Liver (tissue), 9 donors: ENCODE results near the gene BEX1. TPM values are rescaled to one million over a fixed set of nuclear protein-coding genes. Genes with fewer than 3 reads are reported as not detected.

Experiments used
- DNase-seq: peaks from one replicate; pipeline ENCODE4 v3.0.0-alpha.2; 2017; ENCODE audit warnings: low spot score
- H3K27ac ChIP-seq, 2 donors: one replicate each; pipeline ENCODE4 v1.7.0; 2013; ENCODE audit warnings: inconsistent platforms in 2 of 2, low read length in 2 of 2, control low read depth in 1 of 2, low read depth in 1 of 2, mild to moderate bottlenecking in 1 of 2
- H3K27me3 ChIP-seq, 4 donors: one replicate each; pipeline versions ENCODE4 v1.6.1 to v1.7.0; 2013; ENCODE audit warnings: low read length in 3 of 4, inconsistent platforms in 1 of 4, mild to moderate bottlenecking in 1 of 4, moderate library complexity in 1 of 4; ENCODE audit not compliant: control insufficient read depth in 4 of 4, insufficient read depth in 4 of 4
- H3K36me3 ChIP-seq, 4 donors: one replicate each; pipeline versions ENCODE4 v1.6.1 to v1.7.0; 2013; ENCODE audit warnings: low read length in 3 of 4, mild to moderate bottlenecking in 3 of 4, low read depth in 1 of 4, moderate library complexity in 1 of 4; ENCODE audit not compliant: control insufficient read depth in 4 of 4, insufficient read depth in 3 of 4
- H3K4me1 ChIP-seq, 4 donors: one replicate each; pipeline versions ENCODE4 v1.6.1 to v1.7.0; 2013; ENCODE audit warnings: low read length in 3 of 4, mild to moderate bottlenecking in 3 of 4, moderate library complexity in 1 of 4; ENCODE audit not compliant: control insufficient read depth in 4 of 4, insufficient read depth in 4 of 4
- H3K4me3 ChIP-seq, 3 donors: one replicate each; pipeline versions ENCODE4 v1.6.1 to v1.7.0; 2013; ENCODE audit warnings: low read length in 3 of 3, control low read depth in 1 of 3, low read depth in 1 of 3, mild to moderate bottlenecking in 1 of 3
- H3K9ac ChIP-seq, 2 donors: one replicate each; pipeline ENCODE4 v1.7.0; 2013; ENCODE audit warnings: low read length in 2 of 2, mild to moderate bottlenecking in 2 of 2, moderate library complexity in 2 of 2, control low read depth in 1 of 2, low read depth in 1 of 2
- H3K9me3 ChIP-seq, 4 donors: one replicate each; pipeline versions ENCODE4 v1.6.1 to v1.7.0; 2013; ENCODE audit warnings: low read length in 3 of 4; ENCODE audit not compliant: control insufficient read depth in 4 of 4
- EGR1 ChIP-seq, 2 donors: IDR thresholded peaks; 2 replicates each; pipeline ENCODE4 v1.6.1; 2016 to 2018; ENCODE audit warnings: antibody characterized with exemption in 2 of 2, low read depth in 2 of 2
- FOXA1 ChIP-seq: IDR thresholded peaks from 2 replicates; pipeline ENCODE4 v1.6.1; 2016; ENCODE audit warnings: antibody characterized with exemption
- FOXA2 ChIP-seq: IDR thresholded peaks from 2 replicates; pipeline ENCODE4 v1.6.1; 2016; ENCODE audit warnings: antibody characterized with exemption
- GABPA ChIP-seq, 2 donors: IDR thresholded peaks in 1 of 2; conservative IDR thresholded peaks in 1 of 2; 2 replicates each; pipeline ENCODE4 v1.6.1; 2016; ENCODE audit warnings: antibody characterized with exemption in 2 of 2, mild to moderate bottlenecking in 1 of 2, moderate library complexity in 1 of 2
- HNF4A ChIP-seq, 2 donors: conservative IDR thresholded peaks; 2 replicates each; pipeline ENCODE4 v1.6.1; 2016; ENCODE audit warnings: antibody characterized with exemption in 2 of 2, mild to moderate bottlenecking in 2 of 2
- HNF4G ChIP-seq: IDR thresholded peaks from 2 replicates; pipeline ENCODE4 v1.6.1; 2016; ENCODE audit warnings: antibody characterized with exemption
- JUND ChIP-seq, 2 donors: IDR thresholded peaks; 2 replicates each; pipeline ENCODE4 v1.6.1; 2016; ENCODE audit warnings: antibody characterized with exemption in 2 of 2
- NR2F2 ChIP-seq: IDR thresholded peaks from 2 replicates; pipeline ENCODE4 v1.6.1; 2016; ENCODE audit warnings: antibody characterized with exemption
- RAD21 ChIP-seq, 2 donors: IDR thresholded peaks; 2 replicates each; pipeline ENCODE4 v1.6.1; 2016; ENCODE audit warnings: antibody characterized with exemption in 2 of 2, mild to moderate bottlenecking in 2 of 2
- RXRA ChIP-seq, 2 donors: IDR thresholded peaks; 2 replicates each; pipeline ENCODE4 v1.6.1; 2017 to 2018; ENCODE audit warnings: antibody characterized with exemption in 2 of 2, mild to moderate bottlenecking in 1 of 2
- SP1 ChIP-seq: IDR thresholded peaks from 2 replicates; pipeline ENCODE4 v1.6.1; 2018; ENCODE audit warnings: antibody characterized with exemption, mild to moderate bottlenecking
- TAF1 ChIP-seq: conservative IDR thresholded peaks from 2 replicates; pipeline ENCODE4 v1.6.1; 2016; ENCODE audit warnings: antibody characterized with exemption, mild to moderate bottlenecking
- YY1 ChIP-seq: IDR thresholded peaks from 2 replicates; pipeline ENCODE4 v1.6.1; 2016; ENCODE audit warnings: antibody characterized with exemption, mild to moderate bottlenecking
- WGBS: extraction: QIAGEN DNeasy Blood & Tissue Kit; methylation state at CpG from one replicate; pipeline ENCODE4 v1.1.7; 2013; 5-methylcytosine and 5-hydroxymethylcytosine counted together
- polyA plus RNA-seq, 2 donors: library from polyadenylated mRNA; stranded (reverse) in 1 of 2; unstranded in 1 of 2; fragments of 200-250 nt in 1 of 2; fragments of >200 nt in 1 of 2; fragmentation: Nextera tagmentation in 1 of 2; extraction: Ambion mirVana in 1 of 2; gene quantifications; one replicate each; pipeline versions ENCODE4 v1.2.1 to v1.2.3, GENCODE V29; 2013 to 2015
- total RNA-seq, 2 donors: library from RNA; depleted of rRNA; stranded (reverse); fragments of >200 nt; gene quantifications; one replicate each; pipeline ENCODE4 v1.2.3, GENCODE V29; 2014
- TF ChIP-seq, protein P1 (sequence below): IDR thresholded peaks from 2 replicates; pipeline ENCODE4 v1.6.1; 2016; ENCODE audit warnings: antibody characterized with exemption
- TF ChIP-seq, protein P2 (sequence below): IDR thresholded peaks from 2 replicates; pipeline ENCODE4 v1.6.1; 2016; ENCODE audit warnings: antibody characterized with exemption, mild to moderate bottlenecking
- TF ChIP-seq, protein P3 (sequence below): fragments of 150-350 bp; IDR thresholded peaks from 2 replicates; pipeline ENCODE4 v1.5.1; 2017; ENCODE audit warnings: improper control_type of control experiment, low read depth, low read length; ENCODE audit not compliant: missing input control
- TF ChIP-seq, protein P4 (sequence below): IDR thresholded peaks from 2 replicates; pipeline ENCODE4 v1.6.1; 2016; ENCODE audit warnings: antibody characterized with exemption
- TF ChIP-seq, protein P5 (sequence below): IDR thresholded peaks from 2 replicates; pipeline ENCODE4 v1.6.1; 2016; ENCODE audit warnings: antibody characterized with exemption
- donor health status: healthy.
- donor health status: healthy.
- donor health status: healthy.
- donor health status: healthy.
- donor health status: healthy.

The BEX1 gene
- total and polyA plus RNA-seq, 4 donors: 0.75 to 84.0 (median 3.1) TPM

DNA sequence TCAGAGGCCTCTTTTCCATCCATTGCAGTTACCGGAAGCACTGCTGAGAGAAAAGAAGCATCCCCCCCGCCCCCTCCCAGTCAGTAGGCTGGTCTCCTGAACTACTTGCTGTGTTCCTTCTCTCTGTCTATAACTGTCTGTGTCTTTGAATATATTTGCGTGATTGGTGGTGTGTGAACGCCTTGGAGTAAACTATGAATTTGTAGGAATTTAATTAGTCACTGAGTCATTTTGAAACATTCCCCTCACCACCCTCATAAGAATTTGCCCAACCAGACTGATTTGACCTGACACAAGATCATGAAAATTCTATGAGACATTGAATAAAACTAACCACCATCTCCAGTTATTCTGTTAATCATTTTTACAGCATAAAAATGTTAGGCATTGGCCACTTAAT is 35.7 kb upstream of the BEX1 start:
- H3K4me1 ChIP-seq: no peaks in the 10 kb centered on the region
- H3K36me3 ChIP-seq: no peaks in the 10 kb centered on the region
- no peaks in the 10 kb centered on the region for H3K27me3 ChIP-seq
- 94% methylated on average over 4 of the region's 4 CpGs for WGBS
- H3K9me3 ChIP-seq: no peaks in the 10 kb centered on the region
- H3K27ac ChIP-seq: no peak overlapping the region
- no peak for TF ChIP-seq JUND (IDR thresholded peaks at IDR 0.05)
- no peak for TF ChIP-seq FOXA1
- TF ChIP-seq NR2F2: no peak
- TF ChIP-seq TAF1: no peak
- H3K9ac ChIP-seq: no peak overlapping the region
- no peak for DNase-seq
- H3K4me3 ChIP-seq: no peak overlapping the region

DNA sequence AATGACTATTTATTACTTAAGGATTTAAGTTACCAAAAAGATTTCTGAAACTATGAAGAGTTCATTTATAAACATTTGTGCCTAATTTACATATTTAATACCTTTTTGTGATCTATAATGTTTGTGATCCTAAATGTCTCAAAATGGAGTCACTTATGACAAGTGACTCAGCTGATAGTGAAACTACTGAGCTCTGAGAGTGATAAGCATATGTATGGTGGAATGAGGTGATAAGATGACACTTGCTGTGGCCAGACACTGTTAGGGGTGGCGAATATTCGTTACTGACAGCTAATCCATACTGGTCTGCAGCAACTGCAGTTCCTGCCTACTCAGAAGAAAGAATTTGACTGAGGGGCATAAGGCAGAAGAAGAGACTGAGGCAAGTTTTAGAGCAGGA is 34.5 kb upstream of the BEX1 start:
- TF ChIP-seq, protein P1, sequence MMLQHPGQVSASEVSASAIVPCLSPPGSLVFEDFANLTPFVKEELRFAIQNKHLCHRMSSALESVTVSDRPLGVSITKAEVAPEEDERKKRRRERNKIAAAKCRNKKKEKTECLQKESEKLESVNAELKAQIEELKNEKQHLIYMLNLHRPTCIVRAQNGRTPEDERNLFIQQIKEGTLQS: no peak
- TF ChIP-seq SP1 (no peak), GABPA (IDR thresholded peaks at IDR 0.05 in 1 of 2, conservative IDR thresholded peaks at IDR 0.05 in 1 of 2) (no peak), FOXA1 (no peak), FOXA2 (no peak), JUND (IDR thresholded peaks at IDR 0.05) (no peak), RAD21 (IDR thresholded peaks at IDR 0.05) (no peak), TAF1 (no peak), HNF4A (conservative IDR thresholded peaks at IDR 0.05) (no peak), YY1 (no peak)
- TF ChIP-seq, protein P2, sequence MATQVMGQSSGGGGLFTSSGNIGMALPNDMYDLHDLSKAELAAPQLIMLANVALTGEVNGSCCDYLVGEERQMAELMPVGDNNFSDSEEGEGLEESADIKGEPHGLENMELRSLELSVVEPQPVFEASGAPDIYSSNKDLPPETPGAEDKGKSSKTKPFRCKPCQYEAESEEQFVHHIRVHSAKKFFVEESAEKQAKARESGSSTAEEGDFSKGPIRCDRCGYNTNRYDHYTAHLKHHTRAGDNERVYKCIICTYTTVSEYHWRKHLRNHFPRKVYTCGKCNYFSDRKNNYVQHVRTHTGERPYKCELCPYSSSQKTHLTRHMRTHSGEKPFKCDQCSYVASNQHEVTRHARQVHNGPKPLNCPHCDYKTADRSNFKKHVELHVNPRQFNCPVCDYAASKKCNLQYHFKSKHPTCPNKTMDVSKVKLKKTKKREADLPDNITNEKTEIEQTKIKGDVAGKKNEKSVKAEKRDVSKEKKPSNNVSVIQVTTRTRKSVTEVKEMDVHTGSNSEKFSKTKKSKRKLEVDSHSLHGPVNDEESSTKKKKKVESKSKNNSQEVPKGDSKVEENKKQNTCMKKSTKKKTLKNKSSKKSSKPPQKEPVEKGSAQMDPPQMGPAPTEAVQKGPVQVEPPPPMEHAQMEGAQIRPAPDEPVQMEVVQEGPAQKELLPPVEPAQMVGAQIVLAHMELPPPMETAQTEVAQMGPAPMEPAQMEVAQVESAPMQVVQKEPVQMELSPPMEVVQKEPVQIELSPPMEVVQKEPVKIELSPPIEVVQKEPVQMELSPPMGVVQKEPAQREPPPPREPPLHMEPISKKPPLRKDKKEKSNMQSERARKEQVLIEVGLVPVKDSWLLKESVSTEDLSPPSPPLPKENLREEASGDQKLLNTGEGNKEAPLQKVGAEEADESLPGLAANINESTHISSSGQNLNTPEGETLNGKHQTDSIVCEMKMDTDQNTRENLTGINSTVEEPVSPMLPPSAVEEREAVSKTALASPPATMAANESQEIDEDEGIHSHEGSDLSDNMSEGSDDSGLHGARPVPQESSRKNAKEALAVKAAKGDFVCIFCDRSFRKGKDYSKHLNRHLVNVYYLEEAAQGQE: no peak
- TF ChIP-seq, protein P3, sequence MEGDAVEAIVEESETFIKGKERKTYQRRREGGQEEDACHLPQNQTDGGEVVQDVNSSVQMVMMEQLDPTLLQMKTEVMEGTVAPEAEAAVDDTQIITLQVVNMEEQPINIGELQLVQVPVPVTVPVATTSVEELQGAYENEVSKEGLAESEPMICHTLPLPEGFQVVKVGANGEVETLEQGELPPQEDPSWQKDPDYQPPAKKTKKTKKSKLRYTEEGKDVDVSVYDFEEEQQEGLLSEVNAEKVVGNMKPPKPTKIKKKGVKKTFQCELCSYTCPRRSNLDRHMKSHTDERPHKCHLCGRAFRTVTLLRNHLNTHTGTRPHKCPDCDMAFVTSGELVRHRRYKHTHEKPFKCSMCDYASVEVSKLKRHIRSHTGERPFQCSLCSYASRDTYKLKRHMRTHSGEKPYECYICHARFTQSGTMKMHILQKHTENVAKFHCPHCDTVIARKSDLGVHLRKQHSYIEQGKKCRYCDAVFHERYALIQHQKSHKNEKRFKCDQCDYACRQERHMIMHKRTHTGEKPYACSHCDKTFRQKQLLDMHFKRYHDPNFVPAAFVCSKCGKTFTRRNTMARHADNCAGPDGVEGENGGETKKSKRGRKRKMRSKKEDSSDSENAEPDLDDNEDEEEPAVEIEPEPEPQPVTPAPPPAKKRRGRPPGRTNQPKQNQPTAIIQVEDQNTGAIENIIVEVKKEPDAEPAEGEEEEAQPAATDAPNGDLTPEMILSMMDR: no peak
- 75% methylated on average over 2 of the region's 2 CpGs for WGBS
- Histone ChIP-seq H3K9ac (no peak overlapping the region), H3K27me3 (no peaks in the 10 kb centered on the region), H3K27ac (no peak overlapping the region), H3K4me1 (no peaks in the 10 kb centered on the region), H3K36me3 (no peaks in the 10 kb centered on the region), H3K4me3 (no peak overlapping the region), H3K9me3 (no peaks in the 10 kb centered on the region)
- no peak for DNase-seq

DNA sequence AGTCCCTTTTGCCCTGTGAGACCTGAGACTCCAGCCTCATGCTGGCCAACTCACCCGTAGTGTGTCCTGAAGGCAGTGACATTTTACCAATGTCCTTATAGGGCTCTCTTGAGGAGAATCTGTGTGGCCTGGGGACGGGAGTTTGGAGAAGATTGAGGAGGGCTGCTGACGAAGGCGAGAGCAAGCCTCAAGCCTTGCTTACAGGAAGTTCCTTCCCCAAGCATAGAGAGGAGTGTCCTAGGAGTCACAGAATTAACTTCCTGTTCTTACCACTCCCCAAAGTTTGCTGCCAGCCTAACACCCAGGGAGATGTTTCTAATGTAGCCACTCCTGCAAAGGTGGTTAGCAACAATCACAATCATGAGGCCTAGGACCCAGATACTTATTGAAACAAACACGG is 29.0 kb upstream of the BEX1 start, which contains the start of gene NXF3:
NXF3 (minus strand) TSS at position 202 of the 400 bp plus-strand sequence; CDS start at position 82, 120 bp downstream.
- H3K4me1 ChIP-seq: no peaks in the 10 kb centered on the region
- H3K9me3 ChIP-seq: no peaks in the 10 kb centered on the region
- H3K27me3 ChIP-seq: no peaks in the 10 kb centered on the region
- no peak within 1 kb of the TSS for H3K9ac ChIP-seq
- no peaks in the 10 kb centered on the region for H3K36me3 ChIP-seq
- H3K27ac ChIP-seq: no peak within 1 kb of the TSS
- DNase-seq: no peak
- no peak within 1 kb of the TSS for H3K4me3 ChIP-seq
- WGBS: 69% methylated on average over 5 of the region's 5 CpGs
- TF ChIP-seq YY1: no peak
- TF ChIP-seq EGR1 (IDR thresholded peaks at IDR 0.05; ENCODE audit: low read depth in 2 of 2): no peak
- no peak for TF ChIP-seq FOXA2
- no peak for TF ChIP-seq FOXA1
- TF ChIP-seq HNF4G: no peak
- TF ChIP-seq, protein P4, sequence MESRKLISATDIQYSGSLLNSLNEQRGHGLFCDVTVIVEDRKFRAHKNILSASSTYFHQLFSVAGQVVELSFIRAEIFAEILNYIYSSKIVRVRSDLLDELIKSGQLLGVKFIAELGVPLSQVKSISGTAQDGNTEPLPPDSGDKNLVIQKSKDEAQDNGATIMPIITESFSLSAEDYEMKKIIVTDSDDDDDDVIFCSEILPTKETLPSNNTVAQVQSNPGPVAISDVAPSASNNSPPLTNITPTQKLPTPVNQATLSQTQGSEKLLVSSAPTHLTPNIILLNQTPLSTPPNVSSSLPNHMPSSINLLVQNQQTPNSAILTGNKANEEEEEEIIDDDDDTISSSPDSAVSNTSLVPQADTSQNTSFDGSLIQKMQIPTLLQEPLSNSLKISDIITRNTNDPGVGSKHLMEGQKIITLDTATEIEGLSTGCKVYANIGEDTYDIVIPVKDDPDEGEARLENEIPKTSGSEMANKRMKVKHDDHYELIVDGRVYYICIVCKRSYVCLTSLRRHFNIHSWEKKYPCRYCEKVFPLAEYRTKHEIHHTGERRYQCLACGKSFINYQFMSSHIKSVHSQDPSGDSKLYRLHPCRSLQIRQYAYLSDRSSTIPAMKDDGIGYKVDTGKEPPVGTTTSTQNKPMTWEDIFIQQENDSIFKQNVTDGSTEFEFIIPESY: no peak
- TF ChIP-seq, protein P2: no peak
- TF ChIP-seq, protein P5, sequence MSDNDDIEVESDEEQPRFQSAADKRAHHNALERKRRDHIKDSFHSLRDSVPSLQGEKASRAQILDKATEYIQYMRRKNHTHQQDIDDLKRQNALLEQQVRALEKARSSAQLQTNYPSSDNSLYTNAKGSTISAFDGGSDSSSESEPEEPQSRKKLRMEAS: no peak
- no peak for TF ChIP-seq SP1
- no peak for TF ChIP-seq GABPA (IDR thresholded peaks at IDR 0.05 in 1 of 2, conservative IDR thresholded peaks at IDR 0.05 in 1 of 2)
- TF ChIP-seq RXRA (IDR thresholded peaks at IDR 0.05): no peak
